ENCODE measurements around the gene TMEM271.
A peak's percentile ranks its signal among the peaks of the same experiment; 100 is the strongest.

TMEM271 gene

GRCh38 chr4:576245-576821 is at the start of gene TMEM271:
TMEM271 (minus strand) TSS chr4:576295; CDS start chr4:576062, 233 bp downstream.
- no peak for DNase-seq

GRCh38 chr4:625631-626161 is 49.6 kb upstream of the TMEM271 start:
- no peak for DNase-seq

GRCh38 chr4:624705-625590 is 48.9 kb upstream of the TMEM271 start, which contains the start of gene PDE6B:
PDE6B (plus strand) TSS chr4:625573; CDS start chr4:625627, 54 bp downstream.
- DNase-seq: no peak

GRCh38 chr4:623914-624566 is 47.9 kb upstream of the TMEM271 start:
- DNase-seq: no peak

GRCh38 chr4:622996-623913 is 47.2 kb upstream of the TMEM271 start:
- DNase-seq: no peak

- no peak for DNase-seq
Measured at GRCh38 chr4:622071-622995, 46.2 kb upstream of the TMEM271 start.

GRCh38 chr4:621296-622070 is 45.4 kb upstream of the TMEM271 start:
- DNase-seq: no peak

GRCh38 chr4:620851-621261 is 44.8 kb upstream of the TMEM271 start:
- DNase-seq: no peak

GRCh38 chr4:620201-620600 is 44.1 kb upstream of the TMEM271 start:
- DNase-seq: no peak

GRCh38 chr4:617644-618641 is 41.8 kb upstream of the TMEM271 start:
- DNase-seq: no peak

GRCh38 chr4:616911-617643 is 41.0 kb upstream of the TMEM271 start:
- no peak for DNase-seq

GRCh38 chr4:616091-616490 is 40.0 kb upstream of the TMEM271 start:
- no peak for DNase-seq

GRCh38 chr4:613126-613525 is 37.0 kb upstream of the TMEM271 start:
- DNase-seq: no peak

- DNase-seq: no peak
Measured at GRCh38 chr4:612749-613125, 36.6 kb upstream of the TMEM271 start.

GRCh38 chr4:612052-612748 is 36.1 kb upstream of the TMEM271 start:
- DNase-seq: no peak

- DNase-seq: peak in 1 of 2 experiments; percentile 9
Measured at GRCh38 chr4:610411-611261, 34.5 kb upstream of the TMEM271 start.

Data from activated T-cell treated with anti-CD3 and anti-CD28 coated beads, Interleukin-2, amount 50 U/mL, for 48 hours (primary cell).